ENCODE measurements around the gene METTL22.

Gene METTL22

GRCh38 chr16:8591451-8591850 is 30.0 kb upstream of the METTL22 start:
- DNase-seq (ENCODE audit: low read depth in 2 of 2): no peak

GRCh38 chr16:8594149-8594666 is 27.3 kb upstream of the METTL22 start:
- no peak for DNase-seq (ENCODE audit: low read depth in 2 of 2)

GRCh38 chr16:8595783-8596182 is 25.7 kb upstream of the METTL22 start:
- DNase-seq (ENCODE audit: low read depth in 2 of 2): no peak

- DNase-seq (ENCODE audit: low read depth in 2 of 2): no peak
These were observed 24.9 kb upstream of the METTL22 start for GRCh38 chr16:8596581-8596980.

- DNase-seq (ENCODE audit: low read depth in 2 of 2): no peak
These were observed 21.2 kb upstream of the METTL22 start for GRCh38 chr16:8600144-8600775.

GRCh38 chr16:8605554-8605953 is 15.9 kb upstream of the METTL22 start:
- DNase-seq (ENCODE audit: low read depth in 2 of 2): no peak

GRCh38 chr16:8607214-8607613 is 14.3 kb upstream of the METTL22 start:
- DNase-seq (ENCODE audit: low read depth in 2 of 2): no peak

GRCh38 chr16:8611122-8611521 is 10.4 kb upstream of the METTL22 start:
- no peak for DNase-seq (ENCODE audit: low read depth in 2 of 2)

GRCh38 chr16:8611886-8612600 is 9.5 kb upstream of the METTL22 start:
- no peak for DNase-seq (ENCODE audit: low read depth in 2 of 2)

- no peak for DNase-seq (ENCODE audit: low read depth in 2 of 2)
These were observed 7.0 kb upstream of the METTL22 start for GRCh38 chr16:8614435-8615029.

- DNase-seq (ENCODE audit: low read depth in 2 of 2): no peak
These were observed 1.7 kb upstream of the METTL22 start for GRCh38 chr16:8619671-8620370.

- no peak for DNase-seq (ENCODE audit: low read depth in 2 of 2)
These were observed 963 bp upstream of the METTL22 start for GRCh38 chr16:8620535-8620934.

- DNase-seq (ENCODE audit: low read depth in 2 of 2): no peak
These were observed 301 bp upstream of the METTL22 start for GRCh38 chr16:8621222-8621571.

- DNase-seq (ENCODE audit: low read depth in 2 of 2): no peak
These were observed 788 bp downstream of the METTL22 start for GRCh38 chr16:8622315-8622656.

- no peak for DNase-seq (ENCODE audit: low read depth in 2 of 2)
These were observed 2.1 kb downstream of the METTL22 start for GRCh38 chr16:8623634-8624033.

- no peak for DNase-seq (ENCODE audit: low read depth in 2 of 2)
These were observed 4.1 kb downstream of the METTL22 start for GRCh38 chr16:8625491-8626087.

GRCh38 chr16:8626946-8627345 is 5.4 kb downstream of the METTL22 start:
- no peak for DNase-seq (ENCODE audit: low read depth in 2 of 2)

GRCh38 chr16:8627456-8627855 is 6.0 kb downstream of the METTL22 start:
- DNase-seq (ENCODE audit: low read depth in 2 of 2): no peak

- no peak for DNase-seq (ENCODE audit: low read depth in 2 of 2)
These were observed 7.7 kb downstream of the METTL22 start for GRCh38 chr16:8628981-8629725.

- DNase-seq (ENCODE audit: low read depth in 2 of 2): no peak
These were observed 8.9 kb downstream of the METTL22 start for GRCh38 chr16:8630255-8630953.

GRCh38 chr16:8631373-8631772 is 9.9 kb downstream of the METTL22 start:
- no peak for DNase-seq (ENCODE audit: low read depth in 2 of 2)
